HT-29 (cell line): ENCODE data around the gene CCDC70. TPM values are rescaled to one million over a fixed set of nuclear protein-coding genes. Genes with fewer than 3 reads are reported as not detected.
"Not testable (repeated sequence)": the region's sequence is repeated elsewhere in the genome, so short reads cannot be mapped to it uniquely, and the experiment has no call there.

ENCODE experiments used
- DNase-seq: peaks from one replicate; pipeline ENCODE4 v3.0.0-alpha.2; 2015; ENCODE audit warnings: low spot score
- total RNA-seq: library from RNA; depleted of rRNA; stranded (reverse); fragments of >200 nt; shearing (Covaris generic); gene quantifications from 2 replicates; pipeline ENCODE4 v1.2.3, GENCODE V29; 2014; rRNA removed

Gene CCDC70
- total RNA-seq, 1 experiment from 2014 or later = not detected

DNA sequence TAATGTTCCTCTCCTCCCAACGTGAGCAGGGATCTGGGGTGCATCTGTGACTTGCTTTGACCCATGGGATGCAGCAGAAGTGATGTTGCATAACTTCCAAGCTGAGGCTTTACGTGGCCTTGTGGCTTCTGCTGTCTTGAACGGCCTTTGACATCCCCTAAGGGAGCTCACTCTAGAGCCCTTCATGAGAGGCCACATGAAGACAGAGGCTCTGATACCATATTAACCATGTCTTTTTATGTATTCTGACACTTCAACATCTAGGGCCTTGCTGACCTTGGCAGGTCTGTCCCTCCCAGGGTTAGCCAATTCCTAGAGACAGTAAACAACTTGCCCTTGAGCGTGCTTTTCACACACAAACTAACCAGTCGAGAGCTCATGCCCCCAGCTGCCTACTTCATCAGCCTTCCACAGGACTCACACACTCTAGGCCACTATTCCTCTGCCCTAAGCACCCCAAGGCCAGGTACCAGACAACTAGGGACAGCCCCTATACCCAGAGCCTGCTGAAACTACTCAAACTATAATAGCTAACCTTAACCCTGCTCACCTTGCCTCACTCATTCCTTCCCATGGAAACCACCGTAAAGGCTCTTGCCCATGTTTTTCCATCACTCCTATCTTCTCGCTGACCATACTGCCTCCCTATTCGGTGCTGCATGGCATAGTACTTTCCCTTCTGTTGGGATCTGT is 45.4 kb downstream of the CCDC70 start:
- DNase-seq = no peak

DNA sequence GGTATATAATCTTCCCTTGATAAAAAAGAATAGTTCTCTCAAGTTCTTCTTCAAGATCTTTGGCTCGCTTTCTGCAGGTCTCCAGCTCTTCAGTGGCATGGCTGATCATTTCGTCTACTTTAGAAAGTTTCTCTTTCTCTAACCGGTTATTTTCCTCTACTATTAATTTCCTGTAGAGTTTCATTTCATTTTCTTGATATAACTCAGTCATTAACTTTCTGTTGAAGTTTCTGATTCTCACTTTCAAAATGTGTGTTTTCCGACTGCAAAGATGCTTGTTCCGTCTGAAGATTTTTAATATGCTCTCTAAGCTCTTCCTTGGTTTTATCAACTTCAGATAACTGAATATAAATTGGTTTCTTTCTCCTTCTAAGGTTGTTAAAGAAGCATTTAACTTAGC is 47.5 kb downstream of the CCDC70 start:
- DNase-seq = not testable (repeated sequence)

DNA sequence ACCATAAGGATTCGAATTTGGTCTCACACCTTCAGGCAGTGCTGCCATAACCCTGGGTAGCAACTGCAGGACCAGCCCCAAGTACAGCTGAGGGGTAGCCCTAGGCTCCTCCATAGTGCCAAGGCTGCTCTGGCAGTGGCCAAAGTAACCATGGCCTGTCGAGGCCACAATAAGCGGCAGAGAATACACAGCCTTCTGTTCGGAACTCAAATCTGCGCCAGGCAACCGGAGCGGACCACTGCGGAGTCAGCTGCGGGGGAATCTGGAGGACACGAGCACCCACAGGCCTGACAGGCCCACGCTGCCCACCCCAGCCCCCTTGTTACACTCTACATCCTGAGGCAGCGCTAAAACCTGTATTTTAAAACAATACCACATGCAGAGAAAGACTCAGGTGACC is 48.7 kb downstream of the CCDC70 start:
- no peak for DNase-seq

DNA sequence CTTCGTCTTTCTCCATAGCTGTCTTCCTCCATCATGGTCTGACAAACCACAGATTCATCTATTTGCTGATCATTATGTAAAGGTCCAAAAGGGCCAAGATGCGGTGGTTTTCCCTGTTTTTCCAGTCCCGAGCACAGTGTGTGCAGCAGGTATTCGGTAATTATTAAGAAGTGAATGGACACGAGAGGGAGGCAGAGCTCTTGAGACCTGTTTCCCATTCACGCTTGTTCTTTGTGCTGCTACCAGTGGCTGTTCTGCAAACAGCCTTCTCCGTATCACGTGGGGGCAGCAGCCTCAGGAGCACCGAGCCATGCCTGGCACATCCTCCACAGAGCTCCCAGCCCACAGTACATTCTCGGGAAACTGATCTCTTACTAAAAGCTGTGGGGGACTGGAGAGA is 50.3 kb downstream of the CCDC70 start:
- DNase-seq = peak; percentile 69

- no peak for DNase-seq
These were observed 50.9 kb downstream of the CCDC70 start for GRCh38 chr13:51912511-51913225.

DNA sequence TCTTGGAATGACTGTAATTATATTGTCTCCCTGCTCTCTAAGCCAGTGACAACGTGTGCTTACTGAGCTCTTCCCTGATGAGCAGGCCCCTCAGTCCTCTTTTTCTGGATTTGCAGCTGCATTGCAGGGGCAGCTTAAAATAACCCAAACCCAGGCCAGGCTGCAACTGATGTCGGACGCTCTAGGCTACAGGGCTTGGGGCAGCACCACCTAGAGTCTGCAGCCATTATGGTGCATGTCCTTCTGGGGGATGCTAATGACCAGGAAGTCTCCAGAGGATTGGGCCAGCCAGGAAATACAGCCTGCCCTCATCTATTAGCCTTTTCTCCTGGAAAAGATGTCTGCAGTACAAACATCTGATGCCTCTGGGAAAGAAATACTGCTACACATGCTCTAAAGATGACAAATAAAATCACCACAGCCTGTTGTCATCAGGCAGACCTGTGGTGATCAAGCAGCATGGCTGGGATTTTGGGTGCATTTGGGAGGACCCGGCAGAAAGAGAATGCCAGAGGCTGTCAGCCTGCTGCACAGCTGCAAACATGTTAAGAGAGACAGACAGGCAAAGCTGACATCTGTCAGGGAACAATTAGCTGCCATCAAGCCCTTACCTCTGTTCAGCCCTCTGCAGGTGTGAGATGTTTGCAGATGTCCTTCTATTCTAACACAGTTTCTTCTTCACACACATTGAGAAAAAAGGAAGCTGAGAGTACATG is 51.8 kb downstream of the CCDC70 start:
- DNase-seq = no peak

DNA sequence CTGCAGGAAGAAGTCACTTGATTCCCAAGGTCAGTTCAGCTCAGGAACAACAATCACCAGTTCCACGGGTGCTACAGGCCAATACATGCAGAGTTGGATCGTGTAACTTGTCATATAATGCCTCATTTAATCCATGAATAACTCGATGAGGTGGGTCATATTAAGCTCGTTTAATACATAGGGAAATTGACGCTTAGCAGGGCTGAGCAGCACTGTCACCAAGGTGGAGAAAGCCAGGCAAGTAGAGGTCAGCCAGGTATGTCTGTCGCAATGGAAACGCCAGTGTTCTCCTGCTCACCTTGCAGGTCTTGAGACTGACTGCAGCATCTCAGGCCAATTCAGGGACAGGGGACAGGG is 52.3 kb downstream of the CCDC70 start:
- DNase-seq = no peak

Other genes starting within 250 kb of the CCDC70 start
- 8.0 and 9.8 TPM in 2 replicates for gene DHRS12, start 57.8 kb upstream of the CCDC70 start, total RNA-seq
- gene TMEM272, start 16.8 kb upstream of the CCDC70 start, total RNA-seq = not detected in 2 replicates
- 6.9 and 7.6 TPM in 2 replicates for gene ATP7B, start 149.5 kb downstream of the CCDC70 start, total RNA-seq
- 11.6 and 14.8 TPM in 2 replicates for gene ALG11, start 150.4 kb downstream of the CCDC70 start, total RNA-seq
- 5.5 and 6.5 TPM in 2 replicates for gene UTP14C, start 162.7 kb downstream of the CCDC70 start, total RNA-seq